ENCODE results near the gene STX4.
A peak's percentile ranks its signal among the peaks of the same experiment; 100 is the strongest.

Gene STX4

GRCh38 chr16:31029272-31029671, 4.1 kb upstream of the STX4 start:
- H3K27ac Mint-ChIP-seq, result no peak overlapping the region
- no peaks in the 10 kb centered on the region for H3K9me3 Mint-ChIP-seq
- H3K4me3 Mint-ChIP-seq, result no peak overlapping the region
- H3K27me3 Mint-ChIP-seq, result no peaks in the 10 kb centered on the region
- no peaks in the 10 kb centered on the region for H3K36me3 Mint-ChIP-seq (ENCODE audit: low read depth)
- peaks cover 18% of the 10 kb centered on the region for H3K4me1 Mint-ChIP-seq (ENCODE audit: low read depth)

- H3K4me3 Mint-ChIP-seq, result no peak overlapping the region
- no peak overlapping the region for H3K27ac Mint-ChIP-seq
- H3K36me3 Mint-ChIP-seq (ENCODE audit: low read depth), result no peaks in the 10 kb centered on the region
- H3K4me1 Mint-ChIP-seq (ENCODE audit: low read depth), result peaks cover 27% of the 10 kb centered on the region
- no peaks in the 10 kb centered on the region for H3K27me3 Mint-ChIP-seq
- H3K9me3 Mint-ChIP-seq, result no peaks in the 10 kb centered on the region
Observed at GRCh38 chr16:31031276-31031675, 2.1 kb upstream of the STX4 start.

- peak overlapping the region; percentile 84 for H3K4me3 Mint-ChIP-seq
- H3K36me3 Mint-ChIP-seq (ENCODE audit: low read depth), result peaks cover 5% of the 10 kb centered on the region
- H3K27me3 Mint-ChIP-seq, result no peaks in the 10 kb centered on the region
- H3K4me1 Mint-ChIP-seq (ENCODE audit: low read depth), result peaks cover 27% of the 10 kb centered on the region
- H3K27ac Mint-ChIP-seq, result peak overlapping the region; percentile 95
- H3K9me3 Mint-ChIP-seq, result no peaks in the 10 kb centered on the region
Observed at GRCh38 chr16:31033709-31034492, 543 bp downstream of the STX4 start.

- Mint-ChIP-seq H3K27me3 (no peaks in the 10 kb centered on the region), H3K36me3 (ENCODE audit: low read depth) (peaks cover 12% of the 10 kb centered on the region), H3K4me3 (no peak overlapping the region), H3K27ac (no peak overlapping the region), H3K4me1 (ENCODE audit: low read depth) (peaks cover 24% of the 10 kb centered on the region), H3K9me3 (no peaks in the 10 kb centered on the region)
Observed at GRCh38 chr16:31036691-31037090, 3.3 kb downstream of the STX4 start.

DNA sequence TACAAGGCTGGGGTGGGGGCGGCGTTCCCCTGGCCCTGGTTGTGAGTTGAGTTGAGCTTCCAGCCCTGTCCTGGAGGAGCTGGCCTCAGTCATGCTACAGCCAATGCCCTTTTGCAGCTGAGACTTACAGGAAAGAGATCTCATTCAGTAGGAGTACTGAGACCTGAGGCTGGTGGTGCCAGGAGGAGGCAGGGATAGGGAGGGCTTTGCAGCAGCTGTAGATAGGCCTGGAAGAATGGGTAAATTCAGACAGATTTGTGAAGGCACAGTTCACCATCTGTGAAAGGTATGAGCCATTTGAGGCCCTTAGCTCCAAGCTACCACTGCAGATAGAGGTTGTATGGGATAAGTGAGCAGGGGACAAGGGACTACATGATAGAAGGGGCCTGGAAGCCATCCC, 5.6 kb downstream of the STX4 start:
- no peaks in the 10 kb centered on the region for H3K27me3 Mint-ChIP-seq
- no peak overlapping the region for H3K4me3 Mint-ChIP-seq
- H3K9me3 Mint-ChIP-seq, result no peaks in the 10 kb centered on the region
- peaks cover 16% of the 10 kb centered on the region for H3K36me3 Mint-ChIP-seq (ENCODE audit: low read depth)
- no peak overlapping the region for H3K27ac Mint-ChIP-seq
- H3K4me1 Mint-ChIP-seq (ENCODE audit: low read depth), result peaks cover 12% of the 10 kb centered on the region

GRCh38 chr16:31042866-31043265, 9.5 kb downstream of the STX4 start:
- H3K27ac Mint-ChIP-seq, result no peak overlapping the region
- no peaks in the 10 kb centered on the region for H3K27me3 Mint-ChIP-seq
- no peaks in the 10 kb centered on the region for H3K4me1 Mint-ChIP-seq (ENCODE audit: low read depth)
- H3K9me3 Mint-ChIP-seq, result no peaks in the 10 kb centered on the region
- no peak overlapping the region for H3K4me3 Mint-ChIP-seq
- peaks cover 13% of the 10 kb centered on the region for H3K36me3 Mint-ChIP-seq (ENCODE audit: low read depth)

DNA sequence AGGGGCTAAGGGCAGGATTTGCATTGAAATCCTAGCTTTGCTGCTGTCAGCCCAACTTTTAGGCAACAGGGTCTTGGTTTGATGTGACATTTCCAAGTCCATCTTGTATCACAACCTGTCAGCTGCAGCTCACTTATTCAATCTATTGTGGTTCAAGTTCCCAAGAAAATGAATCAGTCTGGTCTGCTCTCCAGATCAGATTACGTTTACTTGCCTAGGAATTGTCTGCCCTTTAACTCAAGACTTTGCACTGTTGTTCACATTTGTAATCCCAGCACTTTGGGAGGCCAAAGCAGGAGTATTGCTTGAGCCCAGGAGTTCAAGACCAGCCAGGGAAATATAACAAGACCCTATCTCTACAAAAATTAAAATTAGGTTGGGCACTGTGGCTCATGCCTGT, 10.0 kb downstream of the STX4 start:
- Mint-ChIP-seq H3K4me3 (no peak overlapping the region), H3K4me1 (ENCODE audit: low read depth) (no peaks in the 10 kb centered on the region), H3K27me3 (no peaks in the 10 kb centered on the region), H3K36me3 (ENCODE audit: low read depth) (peaks cover 12% of the 10 kb centered on the region), H3K9me3 (no peaks in the 10 kb centered on the region), H3K27ac (no peak overlapping the region)

GRCh38 chr16:31043898-31044481, 10.6 kb downstream of the STX4 start:
- Mint-ChIP-seq H3K27ac (no peak overlapping the region), H3K27me3 (no peaks in the 10 kb centered on the region), H3K9me3 (no peaks in the 10 kb centered on the region), H3K4me3 (no peak overlapping the region), H3K4me1 (ENCODE audit: low read depth) (no peaks in the 10 kb centered on the region), H3K36me3 (ENCODE audit: low read depth) (peaks cover 11% of the 10 kb centered on the region)

- H3K27me3 Mint-ChIP-seq, result no peaks in the 10 kb centered on the region
- H3K36me3 Mint-ChIP-seq (ENCODE audit: low read depth), result no peaks in the 10 kb centered on the region
- H3K9me3 Mint-ChIP-seq, result no peaks in the 10 kb centered on the region
- no peak overlapping the region for H3K4me3 Mint-ChIP-seq
- H3K4me1 Mint-ChIP-seq (ENCODE audit: low read depth), result peaks cover 12% of the 10 kb centered on the region
- H3K27ac Mint-ChIP-seq, result no peak overlapping the region
Observed at GRCh38 chr16:31050280-31051030, 17.1 kb downstream of the STX4 start.

GRCh38 chr16:31052114-31052513, 18.8 kb downstream of the STX4 start:
- Mint-ChIP-seq H3K27me3 (no peaks in the 10 kb centered on the region), H3K36me3 (ENCODE audit: low read depth) (no peaks in the 10 kb centered on the region), H3K4me1 (ENCODE audit: low read depth) (peaks cover 12% of the 10 kb centered on the region), H3K27ac (no peak overlapping the region), H3K4me3 (no peak overlapping the region), H3K9me3 (no peaks in the 10 kb centered on the region)

GRCh38 chr16:31055613-31056012, 22.3 kb downstream of the STX4 start:
- Mint-ChIP-seq H3K4me1 (ENCODE audit: low read depth) (peaks cover 12% of the 10 kb centered on the region), H3K27ac (no peak overlapping the region), H3K27me3 (no peaks in the 10 kb centered on the region), H3K4me3 (no peak overlapping the region), H3K36me3 (ENCODE audit: low read depth) (peaks cover 11% of the 10 kb centered on the region), H3K9me3 (no peaks in the 10 kb centered on the region)

DNA sequence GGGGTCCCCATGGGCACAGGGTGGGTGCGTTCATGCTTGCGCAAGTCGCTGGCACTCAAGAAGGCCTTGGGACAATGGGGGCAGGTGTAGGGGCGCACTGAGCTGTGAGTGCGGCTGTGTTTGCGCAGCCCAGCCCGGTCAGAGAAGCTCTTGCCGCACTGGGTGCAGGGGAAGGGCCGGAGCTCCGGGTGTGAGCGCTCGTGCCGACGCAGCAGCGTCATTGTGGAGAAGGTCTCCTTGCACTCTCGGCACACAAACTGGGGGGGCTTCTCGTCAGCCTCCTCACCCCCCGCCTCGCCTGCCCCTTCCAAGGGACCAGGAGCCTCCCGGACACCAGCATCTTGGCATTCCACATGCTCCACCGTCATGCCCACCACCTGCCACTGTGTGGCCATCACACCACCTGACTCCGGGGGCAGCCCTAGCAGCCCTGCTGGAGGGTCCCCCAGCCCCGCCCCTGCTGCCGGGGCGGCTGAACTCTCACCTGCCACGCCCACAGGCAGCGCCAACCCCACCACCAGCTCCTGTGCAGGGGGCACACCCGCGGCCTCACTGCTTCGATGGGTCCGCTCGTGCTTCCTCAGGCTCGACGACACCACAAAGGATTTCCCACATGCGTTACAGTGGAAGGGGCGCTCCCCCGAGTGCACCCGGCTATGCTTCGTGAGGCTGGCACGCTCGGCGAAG, 27.9 kb downstream of the STX4 start:
- Mint-ChIP-seq H3K36me3 (ENCODE audit: low read depth) (peaks cover 38% of the 10 kb centered on the region), H3K9me3 (no peaks in the 10 kb centered on the region), H3K27ac (no peak overlapping the region), H3K27me3 (no peaks in the 10 kb centered on the region), H3K4me3 (no peak overlapping the region), H3K4me1 (ENCODE audit: low read depth) (peaks cover 33% of the 10 kb centered on the region)

- H3K4me3 Mint-ChIP-seq, result no peak overlapping the region
- H3K9me3 Mint-ChIP-seq, result no peaks in the 10 kb centered on the region
- H3K27ac Mint-ChIP-seq, result no peak overlapping the region
- H3K27me3 Mint-ChIP-seq, result no peaks in the 10 kb centered on the region
- H3K4me1 Mint-ChIP-seq (ENCODE audit: low read depth), result peaks cover 37% of the 10 kb centered on the region
- peaks cover 38% of the 10 kb centered on the region for H3K36me3 Mint-ChIP-seq (ENCODE audit: low read depth)
Observed at GRCh38 chr16:31061813-31062440, 28.6 kb downstream of the STX4 start.

DNA sequence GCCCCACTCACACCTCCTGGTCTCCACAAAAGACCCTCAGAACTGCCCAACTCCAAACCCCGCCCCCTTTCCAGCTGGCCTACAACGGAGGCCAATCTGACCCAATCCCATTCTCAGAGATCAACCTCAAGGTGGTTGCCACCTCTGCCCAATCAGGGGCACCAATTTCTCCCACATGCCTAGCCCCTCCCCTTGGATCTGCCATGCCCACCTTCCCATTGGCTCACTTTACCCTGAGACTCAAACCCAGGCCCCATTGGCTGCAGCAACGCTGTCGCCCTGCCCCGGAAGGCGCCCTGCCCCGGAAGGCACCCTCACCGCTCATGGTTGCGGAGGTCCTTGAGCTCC, 30.1 kb downstream of the STX4 start:
- no peaks in the 10 kb centered on the region for H3K27me3 Mint-ChIP-seq
- H3K4me1 Mint-ChIP-seq (ENCODE audit: low read depth), result peaks cover 40% of the 10 kb centered on the region
- H3K9me3 Mint-ChIP-seq, result no peaks in the 10 kb centered on the region
- no peak overlapping the region for H3K27ac Mint-ChIP-seq
- H3K4me3 Mint-ChIP-seq, result no peak overlapping the region
- peaks cover 38% of the 10 kb centered on the region for H3K36me3 Mint-ChIP-seq (ENCODE audit: low read depth)
